ENCODE results near the gene POLR3B.
A peak's percentile ranks its signal among the peaks of the same experiment; 100 is the strongest.
"Not testable (repeated sequence)": the region's sequence is repeated elsewhere in the genome, so short reads cannot be mapped to it uniquely, and the experiment has no call there.

POLR3B gene

GRCh38 chr12:106477627-106478026 is 120.1 kb downstream of the POLR3B start:
- DNase-seq: not testable (repeated sequence)

- no peak for DNase-seq
These were observed 122.7 kb downstream of the POLR3B start for GRCh38 chr12:106480251-106480650.

GRCh38 chr12:106481246-106481645 is 123.7 kb downstream of the POLR3B start:
- DNase-seq: no peak

GRCh38 chr12:106487664-106488063 is 130.1 kb downstream of the POLR3B start:
- DNase-seq: peak in 1 of 2 experiments; percentile 21

- no peak for DNase-seq
These were observed 131.3 kb downstream of the POLR3B start for GRCh38 chr12:106488884-106489283.

GRCh38 chr12:106490264-106490663 is 132.7 kb downstream of the POLR3B start:
- DNase-seq: no peak

- no peak for DNase-seq
These were observed 135.3 kb downstream of the POLR3B start for GRCh38 chr12:106492857-106493256.

- DNase-seq: peak; percentile 10 to 20
These were observed 136.0 kb downstream of the POLR3B start for GRCh38 chr12:106493531-106493930.

GRCh38 chr12:106495354-106495965 is 137.9 kb downstream of the POLR3B start:
- no peak for DNase-seq

- DNase-seq: no peak
These were observed 140.5 kb downstream of the POLR3B start for GRCh38 chr12:106498056-106498455.

GRCh38 chr12:106499628-106500027 is 142.1 kb downstream of the POLR3B start:
- no peak for DNase-seq

GRCh38 chr12:106506691-106507090 is 149.1 kb downstream of the POLR3B start:
- no peak for DNase-seq

GRCh38 chr12:106508966-106509365 is 151.4 kb downstream of the POLR3B start:
- DNase-seq: no peak

- DNase-seq: no peak
These were observed 153.8 kb downstream of the POLR3B start for GRCh38 chr12:106511365-106511764.

GRCh38 chr12:106517314-106517713 is 159.8 kb downstream of the POLR3B start:
- DNase-seq: no peak

- DNase-seq: no peak
These were observed 162.1 kb downstream of the POLR3B start for GRCh38 chr12:106519607-106520021.

GRCh38 chr12:106521901-106522300 is 164.4 kb downstream of the POLR3B start:
- DNase-seq: no peak

GRCh38 chr12:106522708-106523107 is 165.2 kb downstream of the POLR3B start:
- no peak for DNase-seq

GRCh38 chr12:106527356-106527755 is 169.8 kb downstream of the POLR3B start:
- no peak for DNase-seq

GRCh38 chr12:106541201-106541600 is 183.7 kb downstream of the POLR3B start:
- no peak for DNase-seq

- no peak for DNase-seq
These were observed 193.9 kb downstream of the POLR3B start for GRCh38 chr12:106551410-106551809.

GRCh38 chr12:106552228-106552627 is 194.7 kb downstream of the POLR3B start:
- no peak for DNase-seq

Measured in NCI-H1930 (cell line).